ENCODE data around the gene NEFH. TPM values are rescaled to one million over a fixed set of nuclear protein-coding genes. Genes with fewer than 3 reads are reported as not detected.

The NEFH gene
- polyA plus RNA-seq, 2 of the 4 experiments (the other 2 are of a cell fraction), result 0.06 to 0.23 TPM

GRCh38 chr22:29509815-29510214 is 29.8 kb downstream of the NEFH start:
- WGBS (ENCODE audit: missing lambda C conversion rate), result 94% methylated on average over 1 of the region's 1 CpG

GRCh38 chr22:29510542-29510941 is 30.5 kb downstream of the NEFH start:
- CTCF ChIA-PET, result interaction anchor here (0.6 to 3.0 kb wide), 6 partner anchors 13 to 714 kb away, joined by 3 to 12 read pairs (median 4); partner anchors contain the start of gene THOC5
- FAIRE-seq, result no peak

More at GRCh38 chr22:29509815-29510214, 29.8 kb downstream of the NEFH start:
- Histone ChIP-seq H3K4me2 (no peak overlapping the region), H3K4me3 (no peak overlapping the region), H3K9me3 (no peaks in the 10 kb centered on the region), H3K27ac (no peak overlapping the region), H3K4me1 (no peaks in the 10 kb centered on the region; the same call in 2 of the 3 replicates)
- ChIA-PET CTCF (interaction anchor here (1.0 to 3.0 kb wide), 3 partner anchors 14 to 44 kb away, joined by 3 to 12 read pairs (median 5); partner anchors contain the start of gene THOC5), POLR2A (interaction anchor here (0.6 kb wide), 1 partner anchor 139 kb away, joined by 3 read pairs; no protein-coding TSS in a partner anchor)
- ATAC-seq, result no peak
- FAIRE-seq, result no peak
- no peak for DNase-seq (ENCODE audit: low read depth in 1 of 2, low spot score in 1 of 2)
- no peak for TF ChIP-seq HOXB13 (CRISPR knock-in tag; IDR thresholded peaks at IDR 0.05; ENCODE audit: low read depth)
- TF ChIP-seq MAZ (IDR thresholded peaks at IDR 0.05; ENCODE audit: borderline replicate concordance, low read depth, low read length), result no peak
- TF ChIP-seq CHD2 (IDR thresholded peaks at IDR 0.05; ENCODE audit: low read length, partially characterized antibody), result no peak
- TF ChIP-seq MYC (IDR thresholded peaks at IDR 0.05; ENCODE audit: borderline replicate concordance, low read length), result no peak
- TF ChIP-seq NPAS2 (CRISPR knock-in tag; IDR thresholded peaks at IDR 0.05; ENCODE audit: borderline replicate concordance), result no peak
- TF ChIP-seq FOSL2 (IDR thresholded peaks at IDR 0.05), result no peak
- no peak for TF ChIP-seq FOSL2 (CRISPR knock-in tag; IDR thresholded peaks at IDR 0.05)
- no peak for TF ChIP-seq SREBF2 (IDR thresholded peaks at IDR 0.05)
- no peak for TF ChIP-seq NFE2L2 (conservative IDR thresholded peaks at IDR 0.05; ENCODE audit: low read length)
- no peak for TF ChIP-seq BCL3 (IDR thresholded peaks at IDR 0.05)
- TF ChIP-seq TP53 (CRISPR knock-in tag; IDR thresholded peaks at IDR 0.05), result no peak
- no peak for TF ChIP-seq EHMT2 (IDR thresholded peaks at IDR 0.05; ENCODE audit: low read depth)
- no peak for TF ChIP-seq ELK1 (IDR thresholded peaks at IDR 0.05; ENCODE audit: low read depth, low read length)
- no peak for TF ChIP-seq CBX2 (IDR thresholded peaks at IDR 0.05; ENCODE audit: borderline replicate concordance, low read depth)
- TF ChIP-seq HMGXB4 (CRISPR knock-in tag; IDR thresholded peaks at IDR 0.05; ENCODE audit: borderline replicate concordance), result no peak
- TF ChIP-seq GATA3 (IDR thresholded peaks at IDR 0.05; ENCODE audit: borderline replicate concordance), result no peak
- TF ChIP-seq E2F6 (IDR thresholded peaks at IDR 0.05; ENCODE audit: borderline replicate concordance, low read depth), result no peak
- TF ChIP-seq KDM1A (IDR thresholded peaks at IDR 0.05; ENCODE audit: low read depth), result no peak
- no peak for TF ChIP-seq ATOH8 (CRISPR knock-in tag; IDR thresholded peaks at IDR 0.05; ENCODE audit: low read depth)
- TF ChIP-seq SMC3 (IDR thresholded peaks at IDR 0.05), result no peak

More at GRCh38 chr22:29510542-29510941, 30.5 kb downstream of the NEFH start:
- H3K4me3 ChIP-seq, result no peak overlapping the region
- 82% methylated on average over 2 of the region's 2 CpGs for WGBS (ENCODE audit: missing lambda C conversion rate)
- TF ChIP-seq ZSCAN20 (CRISPR knock-in tag; IDR thresholded peaks at IDR 0.05), result no peak
- no peak for TF ChIP-seq ZC3H11A (IDR thresholded peaks at IDR 0.05)
- no peak for TF ChIP-seq MYC (IDR thresholded peaks at IDR 0.05; ENCODE audit: borderline replicate concordance, low read length)
- no peak for TF ChIP-seq USF2 (IDR thresholded peaks at IDR 0.05)
- no peak for TF ChIP-seq CBX2 (IDR thresholded peaks at IDR 0.05; ENCODE audit: borderline replicate concordance, low read depth)
- no peak for TF ChIP-seq ELK1 (IDR thresholded peaks at IDR 0.05; ENCODE audit: low read depth, low read length)
- TF ChIP-seq GATA3 (IDR thresholded peaks at IDR 0.05; ENCODE audit: borderline replicate concordance), result no peak
- TF ChIP-seq RNF2 (IDR thresholded peaks at IDR 0.05; ENCODE audit: borderline replicate concordance, low read depth), result no peak
- no peak overlapping the region for H3K4me2 ChIP-seq
- H3K9me3 ChIP-seq, result no peaks in the 10 kb centered on the region
- ATAC-seq (no peak), DNase-seq (ENCODE audit: low read depth in 1 of 2, low spot score in 1 of 2) (no peak)
- H3K27ac ChIP-seq, result no peak overlapping the region
- H3K4me1 ChIP-seq, result no peaks in the 10 kb centered on the region
- POLR2A ChIA-PET, result no interaction called here

Measured in A549 (cell line).